Measurements from ENCODE around the gene UBA1.

Gene UBA1

DNA sequence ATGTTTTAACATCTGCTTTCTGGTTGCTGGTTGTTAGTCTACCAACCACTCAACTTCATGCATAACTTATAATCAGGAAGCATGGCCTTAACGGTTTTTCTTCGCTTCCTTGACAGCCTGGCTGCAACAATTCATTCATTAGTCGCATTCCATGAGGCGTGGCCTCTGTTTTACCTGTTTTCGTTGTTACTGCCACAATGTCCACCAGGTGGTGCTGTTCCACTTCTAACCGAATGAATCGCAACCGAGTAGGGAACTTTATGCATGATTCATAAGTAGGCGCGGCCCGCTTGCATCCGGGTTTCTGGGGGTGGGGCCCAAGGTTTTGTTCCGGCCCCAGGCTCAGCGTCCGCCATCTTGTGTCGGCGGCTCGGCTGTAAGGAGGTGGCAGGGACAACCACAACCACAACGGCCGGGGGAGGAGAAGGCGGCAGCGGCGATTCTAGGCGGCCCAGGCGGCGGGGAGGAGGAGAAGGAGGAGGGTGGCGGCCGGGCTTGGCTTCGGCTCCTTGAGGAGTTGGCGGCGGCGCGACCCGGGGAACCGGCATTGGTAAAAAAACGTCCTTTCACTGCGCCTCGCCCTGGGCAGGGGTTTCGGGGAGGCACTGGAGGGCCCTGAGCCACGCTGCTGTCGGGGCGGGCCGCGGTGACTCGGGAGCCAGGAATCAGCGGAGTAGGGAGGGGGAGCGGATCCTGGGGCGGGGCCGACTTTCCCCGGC lies at the start of gene UBA1:
Gene UBA1, plus strand, starts transcription at position 355 of the 719 bp plus-strand sequence. CDS start 4,974 bp downstream, outside the sequence.
- DNase-seq (ENCODE audit: low spot score) = peak; percentile 97

DNA sequence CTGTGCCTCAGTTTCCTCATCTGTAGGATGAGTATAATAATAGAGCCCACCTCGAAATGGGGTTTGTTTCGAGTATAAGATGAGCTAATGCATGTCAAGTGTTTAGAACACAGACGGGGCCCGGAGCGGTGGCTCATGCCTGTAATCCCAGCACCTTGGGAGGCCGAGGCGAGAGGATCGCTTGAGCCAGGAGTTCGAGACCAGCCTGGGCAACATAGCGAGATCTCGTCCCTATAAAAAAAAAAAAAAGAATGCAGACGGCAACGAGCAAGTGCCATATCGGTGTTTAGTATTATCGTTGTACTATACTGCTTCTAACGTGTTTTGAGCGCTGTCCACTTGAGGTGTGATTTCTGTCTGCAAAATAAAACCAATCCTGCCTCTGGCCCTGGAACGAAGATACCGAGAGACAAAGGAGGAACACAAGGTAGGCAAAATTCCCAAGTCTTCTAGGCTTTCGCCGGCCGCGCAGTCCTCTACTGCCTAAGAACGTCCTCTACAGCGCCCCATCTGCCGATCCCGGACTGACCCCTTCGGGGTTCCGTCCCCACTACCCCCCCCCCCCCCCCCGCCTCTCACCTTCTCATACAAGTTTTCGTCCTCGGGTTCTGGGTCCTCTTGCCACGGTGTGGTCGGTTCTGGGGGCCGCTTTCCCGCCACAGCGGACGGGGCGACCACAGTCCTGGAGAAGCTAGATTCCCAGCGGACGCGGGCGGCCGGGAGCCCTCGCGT lies 49.6 kb upstream of the UBA1 start:
- peak; percentile 59 for DNase-seq (ENCODE audit: low spot score)

DNA sequence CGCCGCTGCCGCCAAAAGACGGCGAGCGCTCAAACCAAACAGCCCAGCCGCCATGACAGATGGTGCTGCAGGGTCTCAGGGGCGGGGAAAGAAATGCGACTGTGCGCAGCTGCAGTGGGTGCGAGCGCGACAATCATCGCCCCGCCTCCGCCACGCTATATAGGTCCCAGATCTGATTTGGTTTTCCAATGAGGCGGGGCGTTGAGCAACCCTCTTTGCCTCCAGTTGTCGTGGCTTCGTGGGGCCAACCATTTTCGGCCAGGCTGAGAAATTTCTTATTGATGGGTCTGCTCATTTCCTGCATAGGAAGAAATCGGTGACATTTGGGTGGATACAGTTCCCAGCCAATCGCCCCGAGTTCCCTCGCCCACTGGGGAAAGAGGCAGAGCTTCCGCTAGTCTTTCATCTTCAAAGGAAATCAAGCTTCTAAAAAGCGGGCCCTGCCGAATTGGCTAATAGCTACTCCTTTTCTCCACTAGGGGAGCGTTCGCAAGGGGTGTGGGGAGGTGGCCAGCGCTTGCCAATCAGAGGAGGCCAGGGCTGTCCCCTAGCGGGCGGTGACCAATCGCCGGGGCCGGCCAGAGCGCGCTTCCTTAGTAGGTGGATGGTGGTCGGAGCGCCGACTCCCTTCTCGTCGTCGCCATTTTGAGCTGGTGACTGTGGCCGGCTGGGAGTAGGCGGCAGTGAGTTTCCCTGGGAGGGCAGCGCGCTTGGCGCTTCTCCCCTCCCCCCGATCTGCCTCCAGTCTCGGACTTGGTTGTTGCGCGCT lies 48.8 kb upstream of the UBA1 start, which contains the start of the genes NDUFB11 and RBM10:
Gene NDUFB11, minus strand, starts transcription at position 77 of the 769 bp plus-strand sequence. Its CDS starts 23 bp downstream, at position 54.
Gene RBM10, plus strand, starts transcription at position 596 of the 769 bp plus-strand sequence. CDS start 2,261 bp downstream, outside the sequence.
- peak; percentile 89 for DNase-seq (ENCODE audit: low spot score)

DNA sequence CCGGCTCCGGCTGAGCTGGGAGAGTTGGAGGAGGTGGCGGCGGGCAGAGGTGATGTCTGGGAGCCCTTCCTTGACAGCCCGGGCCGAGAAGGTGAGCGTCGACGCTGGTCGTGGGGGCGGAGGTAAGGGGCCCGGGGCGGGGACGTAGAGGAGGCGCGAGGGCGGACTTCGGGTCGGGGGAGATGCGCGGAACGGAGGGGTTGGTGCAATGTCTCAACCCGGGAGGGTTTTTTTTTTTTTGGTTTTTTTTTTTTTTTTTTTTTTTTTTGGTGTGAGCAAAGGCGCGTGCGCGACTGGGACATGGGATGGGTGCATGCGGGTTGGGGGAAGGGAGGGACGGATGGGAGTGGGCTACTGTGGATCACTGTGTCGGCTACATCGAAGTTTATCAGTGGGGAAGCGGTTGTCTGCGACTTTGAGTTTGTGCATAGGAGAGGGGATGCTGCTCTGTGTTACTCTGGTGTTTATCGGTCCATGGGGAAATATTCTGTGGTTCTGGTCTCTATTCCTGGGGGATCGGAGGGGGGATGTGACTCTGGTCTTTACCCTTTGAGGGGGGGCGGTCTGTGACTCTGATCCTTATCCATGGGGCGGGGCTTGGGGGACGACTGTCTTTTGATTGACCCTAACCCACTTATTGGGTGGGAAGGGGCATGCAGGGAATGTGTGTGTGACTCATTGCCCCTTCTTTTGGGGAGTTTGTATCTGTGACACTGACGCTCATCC lies 48.1 kb upstream of the UBA1 start:
- peak; percentile 26 for DNase-seq (ENCODE audit: low spot score)

DNA sequence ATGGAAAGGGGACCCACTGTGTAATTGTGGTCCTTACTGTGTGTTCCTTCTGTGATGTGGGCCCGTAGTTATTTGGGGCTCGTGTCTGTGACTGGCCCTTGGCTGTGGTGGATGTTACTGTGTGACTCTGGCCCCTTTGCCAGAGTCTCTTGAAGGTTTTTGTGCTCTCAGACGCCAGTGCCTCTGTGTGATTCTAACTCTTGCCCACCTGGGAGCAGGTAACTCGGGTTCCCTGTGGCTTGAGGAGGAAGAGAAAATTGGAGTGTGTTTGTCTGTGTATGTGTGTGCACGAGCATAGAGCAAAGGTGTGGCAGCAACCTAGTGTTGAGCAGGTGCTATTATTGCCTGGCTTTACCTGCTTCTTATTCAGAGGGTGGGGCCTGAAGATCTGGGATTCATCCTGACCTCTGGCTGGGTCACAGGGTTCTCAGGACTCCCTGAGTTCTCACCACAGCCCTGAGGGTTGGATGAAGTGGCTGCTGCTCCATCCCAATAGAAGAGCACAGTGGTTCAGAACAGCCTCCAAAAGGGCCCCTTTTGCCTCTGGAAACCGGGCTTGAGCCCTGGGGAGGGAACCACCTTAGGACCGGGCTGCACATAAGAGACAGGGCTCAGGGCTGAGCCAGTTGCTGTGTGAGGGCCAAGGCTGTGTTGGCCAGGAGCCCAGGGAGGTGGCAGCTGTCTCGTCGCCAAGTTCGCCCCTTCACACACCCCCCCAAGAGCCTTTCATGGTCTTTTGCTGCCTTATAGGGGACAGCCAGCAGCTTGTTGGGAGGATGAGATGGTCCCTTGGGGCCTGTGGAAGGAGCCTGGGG lies 47.3 kb upstream of the UBA1 start:
- no peak for DNase-seq (ENCODE audit: low spot score)

DNA sequence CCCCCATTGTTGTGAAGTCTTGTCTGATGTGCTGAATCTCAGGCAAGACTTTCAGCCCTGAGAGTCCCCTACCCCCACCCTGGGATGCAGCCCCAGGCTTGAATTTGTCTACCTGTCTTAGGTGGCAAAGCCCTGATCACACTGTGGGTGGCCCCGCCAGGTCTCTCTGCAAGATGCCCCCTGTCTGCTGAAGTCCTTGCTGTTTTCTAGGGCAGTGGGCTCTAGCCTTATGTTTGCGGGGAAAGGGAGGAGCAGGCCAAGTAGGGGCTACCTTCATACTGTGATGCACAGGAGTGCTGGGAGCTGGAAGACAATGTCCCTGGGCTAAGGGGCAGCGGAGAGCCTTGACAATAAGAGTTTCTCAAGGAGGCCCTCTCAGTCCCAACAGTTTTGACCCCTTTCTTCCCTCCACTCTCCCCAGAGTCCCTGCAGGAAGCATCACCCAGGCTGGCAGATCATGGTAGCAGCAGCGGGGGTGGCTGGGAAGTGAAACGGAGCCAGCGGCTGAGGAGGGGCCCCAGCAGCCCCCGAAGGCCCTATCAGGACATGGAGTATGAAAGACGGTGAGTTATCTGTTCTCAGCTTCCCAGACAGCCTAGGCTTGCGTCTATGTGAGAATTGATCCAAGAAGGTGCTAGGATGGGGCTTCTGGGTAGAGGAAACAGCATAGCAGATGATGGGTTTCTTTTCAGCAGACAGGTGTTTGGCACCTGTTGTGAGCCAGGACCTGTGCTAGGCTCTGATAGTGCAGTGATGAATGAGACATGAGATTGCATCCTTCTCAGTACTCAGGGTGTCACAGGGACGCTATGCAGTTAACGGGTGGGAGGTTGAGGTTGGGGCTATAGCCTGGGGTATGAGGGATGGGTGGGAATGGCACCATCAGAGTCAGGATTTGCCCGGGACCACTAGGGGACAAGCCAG lies 46.4 kb upstream of the UBA1 start:
- DNase-seq (ENCODE audit: low spot score) = no peak

DNA sequence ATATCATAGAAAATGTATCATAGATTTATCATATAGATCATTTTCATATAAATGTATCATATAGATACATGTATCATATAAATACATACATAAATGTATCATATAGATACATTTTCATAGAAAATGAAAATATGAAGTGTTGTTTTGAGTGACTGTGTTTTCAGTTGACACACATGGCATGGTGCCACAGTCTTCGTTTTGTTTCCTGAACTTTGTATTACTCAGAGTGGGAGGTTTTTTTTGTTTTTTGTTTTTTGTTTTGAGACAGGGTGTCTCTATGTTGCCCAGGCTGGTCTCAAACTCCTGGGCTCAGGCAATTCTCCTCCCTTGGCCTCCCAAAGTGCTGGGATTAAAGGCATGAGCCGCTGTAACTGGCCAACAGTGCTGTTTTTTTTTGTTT lies 44.7 kb upstream of the UBA1 start:
- DNase-seq (ENCODE audit: low spot score) = no peak

DNA sequence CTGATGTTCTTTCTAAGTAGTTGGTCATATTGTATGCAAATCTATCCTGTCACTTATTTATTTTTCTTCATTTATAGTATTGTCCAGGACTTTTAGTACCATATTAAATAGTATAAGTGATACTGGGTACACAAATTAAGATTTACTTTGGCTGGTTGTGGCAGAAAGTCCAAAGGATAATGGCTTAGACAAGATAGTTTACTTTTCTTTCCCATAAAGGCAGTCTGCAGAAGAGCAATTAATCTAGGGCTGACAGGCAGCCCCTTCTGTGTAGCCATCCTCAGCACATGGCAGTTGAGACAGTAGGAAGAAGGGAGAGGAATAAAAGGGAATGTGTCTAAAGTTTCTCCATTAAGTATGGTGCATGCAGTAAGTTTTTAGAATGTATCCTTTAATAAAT lies 42.2 kb upstream of the UBA1 start:
- DNase-seq (ENCODE audit: low spot score) = no peak

DNA sequence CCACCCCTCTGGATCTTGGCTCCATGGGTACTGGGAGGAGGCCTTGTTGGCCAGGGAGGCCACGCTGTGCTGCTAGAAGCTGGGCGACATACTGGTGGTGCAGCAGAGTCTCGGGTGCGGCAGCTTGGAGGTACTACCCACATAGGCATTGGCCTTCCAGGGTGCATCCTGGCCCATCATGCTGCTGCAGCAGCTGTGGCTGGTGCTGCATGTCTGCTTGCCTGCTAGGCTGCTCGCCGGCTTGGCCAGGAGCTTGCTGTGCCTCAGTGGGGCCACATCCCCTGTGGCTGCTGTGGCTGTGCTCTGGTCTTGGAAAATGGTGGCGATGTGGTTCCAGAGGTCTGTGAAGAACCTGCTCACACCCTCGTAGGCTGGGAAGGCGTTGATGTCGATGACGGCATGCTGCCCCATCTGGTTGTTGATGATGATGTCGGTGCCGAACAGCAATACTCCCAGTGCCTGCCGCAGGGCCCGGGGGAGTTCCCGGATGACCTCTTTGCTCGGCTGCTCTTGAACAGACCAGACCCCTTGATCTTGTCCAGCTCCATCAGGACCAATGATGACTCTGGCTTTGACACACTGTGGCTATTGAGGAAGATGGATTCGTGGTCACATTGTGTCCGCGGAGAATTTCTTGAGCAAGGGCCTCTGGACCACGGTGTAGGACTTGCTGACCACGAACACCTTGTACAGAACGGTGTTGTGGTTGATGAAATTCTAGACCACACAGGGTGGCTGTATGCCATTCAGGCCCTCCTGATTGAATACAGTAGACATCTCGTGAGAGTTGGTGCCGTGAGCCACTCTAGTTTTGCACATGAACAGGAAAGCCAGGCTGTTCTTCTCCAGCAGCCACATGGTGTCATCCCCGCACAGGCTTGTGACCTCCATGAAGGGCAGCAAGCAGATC lies 36.8 kb upstream of the UBA1 start:
- no peak for DNase-seq (ENCODE audit: low spot score)

DNA sequence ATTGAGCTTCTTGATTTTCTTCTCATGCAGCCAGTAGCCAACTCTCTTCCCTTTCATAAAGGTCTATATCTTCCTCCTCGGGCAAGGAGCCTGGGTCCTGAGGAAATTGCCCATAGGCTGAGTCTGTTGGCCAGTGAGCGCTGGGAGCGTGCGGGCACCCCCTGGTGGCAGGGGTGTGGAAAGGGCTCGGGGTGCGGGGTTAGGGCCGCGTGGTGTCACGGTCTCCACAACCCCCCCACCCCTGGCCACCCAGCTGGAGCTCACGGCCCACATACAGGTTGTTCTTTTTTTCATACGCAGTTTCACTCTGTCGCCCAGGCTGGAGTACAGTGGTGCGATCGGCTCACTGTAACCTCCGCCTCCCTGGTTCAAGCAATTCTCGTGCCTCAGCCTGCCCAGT lies 35.5 kb upstream of the UBA1 start:
- DNase-seq (ENCODE audit: low spot score) = no peak

DNA sequence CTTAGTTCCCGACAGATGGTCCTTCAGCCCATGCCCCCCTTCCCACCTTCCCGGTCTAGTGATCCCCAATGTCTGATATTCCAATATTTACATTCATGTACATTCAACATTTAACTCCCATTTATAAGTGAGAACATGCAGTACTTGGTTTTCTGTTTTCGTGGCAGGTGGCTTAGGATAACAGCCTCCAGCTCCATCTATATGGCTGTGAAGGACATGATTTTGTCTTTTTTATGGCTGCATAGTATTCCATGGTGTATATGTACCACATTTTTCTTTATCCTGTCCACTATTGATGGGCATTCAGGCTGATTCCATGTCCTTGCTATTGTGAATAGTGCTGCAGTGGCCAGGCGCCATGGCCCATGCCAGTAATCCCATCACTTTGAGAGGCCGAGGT lies 34.8 kb upstream of the UBA1 start:
- no peak for DNase-seq (ENCODE audit: low spot score)

DNA sequence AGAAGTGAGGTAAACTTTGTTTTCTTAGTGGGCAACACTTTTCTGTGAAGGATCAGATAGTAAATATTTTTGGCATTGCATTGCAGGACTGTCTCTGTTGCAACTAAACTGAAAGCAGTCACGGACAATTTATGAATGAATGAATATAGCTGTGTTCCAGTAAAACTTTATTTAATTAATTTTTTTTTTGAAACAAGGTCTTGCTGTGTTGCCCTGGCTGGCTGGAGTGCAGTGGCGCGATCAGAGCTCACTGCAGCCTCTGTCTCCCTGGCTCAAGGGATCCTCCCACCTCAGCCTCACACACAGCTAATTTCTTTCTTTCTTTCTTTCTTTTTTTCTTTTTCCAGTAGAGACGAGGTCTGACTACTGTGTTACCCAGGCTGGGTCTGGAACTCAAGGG lies 32.8 kb upstream of the UBA1 start:
- no peak for DNase-seq (ENCODE audit: low spot score)

DNA sequence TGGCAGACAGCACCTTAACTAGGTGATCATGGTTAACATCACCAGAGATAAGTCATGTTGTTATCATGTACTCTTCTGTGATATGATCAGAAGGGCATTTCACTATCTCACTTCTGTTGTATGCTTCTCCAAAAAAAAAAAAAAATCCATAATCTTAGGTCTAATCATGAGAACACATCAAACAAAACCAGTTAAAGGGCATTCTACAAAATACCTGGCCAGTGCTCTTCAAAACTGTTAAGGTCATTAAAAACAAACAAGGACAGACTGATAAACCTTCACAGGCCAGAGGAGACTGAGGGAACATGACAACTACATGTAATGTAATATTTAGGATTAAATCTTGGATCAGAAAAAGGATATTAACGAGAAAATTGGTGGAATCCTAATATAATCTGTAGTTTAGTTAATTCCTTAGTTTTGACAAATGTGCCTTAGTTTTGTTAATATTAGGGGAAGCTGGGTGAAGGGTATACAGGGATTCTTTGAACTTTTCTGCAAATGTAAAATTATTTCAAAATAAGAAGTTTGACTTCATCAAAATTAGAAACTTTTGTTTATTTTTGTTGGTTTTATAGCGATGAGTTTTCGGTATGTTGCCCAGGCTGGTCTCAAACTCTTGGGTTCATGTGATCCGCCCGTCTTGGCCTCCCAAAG lies 30.6 kb upstream of the UBA1 start:
- DNase-seq (ENCODE audit: low spot score) = no peak

DNA sequence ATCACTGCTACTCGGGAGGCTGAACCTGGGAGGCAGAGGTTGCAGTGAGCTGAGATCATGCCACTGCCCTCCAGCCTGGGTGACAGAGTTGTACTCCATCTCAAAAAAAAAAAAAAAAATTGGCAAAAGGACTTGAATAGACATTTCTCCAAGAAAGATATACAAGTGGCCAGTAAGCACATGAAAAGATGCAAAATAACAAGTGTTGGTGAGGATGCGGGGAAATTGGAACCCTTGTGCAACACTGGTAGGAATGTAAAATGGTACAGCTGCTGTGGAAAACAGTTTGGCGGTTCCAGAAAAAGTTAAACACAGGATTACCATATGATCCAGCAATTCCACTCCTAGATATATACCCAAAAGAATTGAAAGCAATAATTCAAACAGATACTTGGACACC lies 29.2 kb upstream of the UBA1 start:
- no peak for DNase-seq (ENCODE audit: low spot score)

DNA sequence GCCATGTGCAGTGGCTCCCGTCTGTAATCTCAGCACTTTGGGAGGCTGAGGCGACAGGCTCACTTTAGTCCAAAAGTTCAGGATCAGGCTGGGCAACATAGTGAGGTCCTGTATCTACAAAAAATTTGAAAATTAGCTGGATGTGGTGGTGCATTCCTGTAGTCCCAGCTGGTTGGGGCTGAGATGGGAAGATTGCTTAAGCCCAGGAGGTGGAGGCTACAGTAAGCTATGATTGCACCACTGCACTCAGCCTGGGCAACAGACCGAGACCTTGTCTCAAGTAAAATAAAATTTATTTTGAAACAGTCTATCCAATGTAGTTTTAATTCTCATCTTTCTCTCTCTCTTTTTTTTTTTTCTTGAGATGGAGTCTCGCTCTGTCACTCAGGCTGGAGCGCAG lies 27.5 kb upstream of the UBA1 start:
- DNase-seq (ENCODE audit: low spot score) = no peak

DNA sequence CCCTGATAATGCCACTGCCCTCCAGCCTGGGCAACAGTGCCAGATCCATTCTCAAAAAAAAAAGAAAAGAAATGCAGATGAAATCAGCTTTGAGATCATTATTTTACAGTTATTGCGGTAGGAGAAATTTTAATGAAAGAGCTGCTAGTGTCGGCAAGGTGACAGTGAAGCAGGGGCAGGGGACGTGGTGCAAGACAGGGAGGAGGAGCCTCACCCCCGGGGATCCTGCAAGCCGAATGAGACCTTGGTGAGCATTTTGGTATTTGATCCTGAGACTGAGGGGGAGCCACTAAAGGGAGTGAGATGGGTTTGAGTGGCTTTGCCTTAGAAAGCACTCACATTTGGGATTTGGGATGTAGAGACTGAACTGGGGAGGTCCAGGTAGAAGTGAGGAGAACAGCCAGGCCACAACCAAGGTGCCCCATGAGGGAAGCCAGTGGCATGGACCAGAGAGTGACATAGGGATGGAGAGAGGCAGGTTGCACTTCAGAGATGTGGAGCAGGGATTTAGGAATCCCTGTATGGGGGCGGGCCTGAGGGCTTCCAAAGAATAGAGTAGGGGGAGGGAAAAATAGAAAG lies 25.0 kb upstream of the UBA1 start:
- no peak for DNase-seq (ENCODE audit: low spot score)

DNA sequence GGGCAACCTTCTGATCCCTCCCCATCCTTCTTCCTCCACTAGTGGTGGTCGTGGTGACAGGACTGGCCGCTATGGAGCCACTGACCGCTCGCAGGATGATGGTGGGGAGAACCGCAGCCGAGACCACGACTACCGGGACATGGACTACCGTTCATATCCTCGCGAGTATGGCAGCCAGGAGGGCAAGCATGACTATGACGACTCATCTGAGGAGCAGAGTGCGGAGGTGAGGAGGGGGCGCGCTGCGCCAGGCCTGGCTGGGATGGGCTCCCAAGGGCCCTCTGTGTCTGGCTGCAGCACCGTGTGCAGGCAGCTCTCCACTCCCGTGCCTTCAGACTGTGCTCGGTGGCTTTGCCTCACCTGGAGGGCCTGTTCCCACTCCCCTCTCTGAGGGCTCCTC lies 24.4 kb upstream of the UBA1 start:
- DNase-seq (ENCODE audit: low spot score) = no peak
